AG20443 (cell line): ENCODE results near the gene LHFPL2.

ENCODE experiments used
- DNase-seq: peaks from one replicate; pipeline ENCODE4 v3.0.0; 2012; ENCODE audit warnings: low spot score, mixed read lengths

Gene LHFPL2

DNA sequence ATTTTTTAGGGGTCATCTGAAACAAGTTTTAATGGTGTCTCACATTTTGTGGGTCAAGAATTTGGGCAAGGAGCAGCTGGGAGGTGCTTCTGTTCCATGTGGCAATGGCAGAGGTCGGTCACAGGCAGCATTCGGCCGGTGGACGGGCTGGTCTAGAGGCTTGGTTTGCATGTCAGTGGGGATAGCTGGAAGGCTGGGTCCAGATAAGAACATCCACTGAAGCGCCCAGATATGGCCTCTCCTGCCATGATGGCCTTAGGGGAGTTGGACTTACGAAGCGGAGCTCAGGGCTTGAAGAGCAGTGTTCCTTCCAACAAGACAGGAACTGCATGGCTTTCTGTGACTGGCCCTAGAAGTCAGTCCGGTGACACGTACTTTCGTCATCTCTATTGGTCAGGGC, 30.3 kb downstream of the LHFPL2 start:
- no peak for DNase-seq

DNA sequence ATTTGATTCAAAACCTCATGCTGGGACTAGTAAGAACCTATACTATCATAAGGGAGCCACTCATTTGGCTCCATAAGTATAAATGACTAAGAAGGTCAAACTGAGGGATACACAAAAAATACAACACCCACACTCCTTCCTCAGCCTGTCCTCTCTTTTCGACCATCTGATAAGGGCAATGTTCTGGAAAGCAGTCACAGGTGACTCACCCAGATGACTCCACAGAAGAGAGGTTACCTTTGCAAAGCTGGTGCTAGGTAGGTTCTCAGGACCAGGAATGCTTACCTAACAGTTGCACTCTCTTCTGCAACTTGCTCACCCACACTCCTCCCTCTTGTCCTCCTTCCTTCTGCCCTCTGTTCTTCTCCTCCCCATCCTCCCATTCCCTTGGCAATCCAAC, 32.9 kb downstream of the LHFPL2 start:
- DNase-seq = no peak

DNA sequence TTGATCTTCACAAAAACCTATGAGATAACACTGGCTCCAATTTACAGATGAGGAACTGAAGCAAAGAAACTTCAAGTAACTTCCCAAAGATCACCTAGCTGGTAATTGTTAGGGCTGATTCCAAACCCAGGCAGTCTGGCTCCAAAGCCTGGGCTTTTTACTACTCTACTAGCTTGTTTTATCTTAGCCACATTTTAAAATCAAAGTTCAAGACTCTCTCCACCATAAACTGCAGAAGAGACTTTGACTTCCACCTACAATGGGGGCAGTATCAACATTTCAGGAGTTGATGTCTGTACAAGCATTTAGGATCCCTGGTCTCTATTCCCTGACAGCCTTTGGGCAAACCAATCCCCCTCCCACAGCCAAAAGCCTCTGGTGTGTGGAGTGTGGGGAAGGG, 33.8 kb downstream of the LHFPL2 start:
- DNase-seq = no peak

DNA sequence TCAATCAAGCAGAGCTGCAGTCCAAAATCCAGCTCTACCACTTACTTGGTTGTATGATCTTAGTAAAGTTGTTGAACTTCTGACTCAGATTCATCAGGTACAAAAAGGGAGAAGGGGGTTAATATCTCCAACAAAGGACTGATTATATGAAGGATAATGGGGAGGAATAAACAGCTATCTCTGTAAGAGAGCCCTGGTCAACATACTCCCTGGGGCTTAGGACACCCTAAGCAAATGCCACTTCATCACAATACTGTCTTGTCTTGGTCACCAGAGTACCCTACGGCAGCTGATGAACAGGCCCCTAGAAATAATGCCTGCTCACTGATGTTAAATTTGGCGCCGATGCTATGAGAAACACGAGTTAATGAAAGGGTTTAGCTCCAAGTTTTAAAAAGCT, 34.8 kb downstream of the LHFPL2 start:
- no peak for DNase-seq

DNA sequence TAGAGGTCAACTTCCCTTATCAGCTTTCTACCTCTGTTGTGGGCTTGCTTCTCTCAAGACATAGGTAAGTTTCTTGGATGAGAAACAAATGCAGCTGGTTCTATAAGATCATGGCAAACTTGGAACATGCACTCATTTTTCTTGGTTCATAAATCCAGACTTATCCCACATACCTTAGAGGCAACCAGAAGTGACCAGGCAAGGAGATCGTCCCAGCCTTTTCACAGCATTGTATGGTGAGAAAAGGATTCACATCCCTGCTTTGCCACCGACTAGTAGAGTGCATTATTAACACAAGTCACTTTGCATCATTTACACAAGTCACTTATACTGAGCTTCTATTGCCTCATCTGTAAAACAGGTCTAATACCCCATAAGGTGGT, 35.4 kb downstream of the LHFPL2 start:
- no peak for DNase-seq

DNA sequence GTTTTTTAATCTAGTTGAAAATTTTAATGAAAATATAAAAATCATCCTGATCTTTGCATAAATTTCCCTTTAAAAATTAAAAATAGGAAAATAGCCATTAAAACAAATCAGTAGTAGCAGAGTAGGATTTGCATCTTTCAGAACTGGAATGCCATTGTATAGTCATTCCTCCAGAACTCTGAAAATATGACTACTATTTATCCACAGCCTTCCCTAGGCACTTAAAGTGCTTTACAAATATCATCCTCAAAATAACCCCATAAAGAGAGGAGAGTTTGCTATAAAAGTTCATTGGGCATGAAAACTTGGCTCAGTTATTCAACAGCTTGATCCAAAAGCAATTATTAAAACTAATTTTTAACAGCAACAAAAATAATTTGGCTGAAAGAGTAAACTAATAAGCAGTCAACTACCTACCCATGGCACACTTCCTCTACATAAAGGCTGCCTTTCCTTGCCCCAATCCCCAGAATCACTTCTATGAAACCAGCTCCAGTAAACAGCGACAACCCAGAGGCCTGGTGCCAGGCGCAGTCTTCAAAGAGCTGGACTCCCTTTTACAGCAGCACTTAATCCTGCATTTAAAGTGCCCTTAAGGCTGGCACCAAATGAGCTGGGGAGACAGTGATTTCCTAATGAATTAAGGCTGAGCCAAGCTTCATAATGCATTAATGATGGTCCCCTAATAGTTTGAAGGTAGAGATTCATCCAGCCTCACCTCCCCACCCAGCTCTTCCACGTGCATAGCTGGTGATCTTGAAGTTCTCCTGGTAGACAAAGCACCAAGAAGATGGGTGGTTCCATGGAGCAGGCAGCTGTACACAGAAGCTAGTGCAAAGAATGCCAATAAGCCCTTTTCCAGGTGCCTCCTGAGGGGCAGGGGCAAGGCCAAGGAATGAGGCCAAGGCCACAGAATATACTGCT, 36.1 kb downstream of the LHFPL2 start:
- DNase-seq = no peak

DNA sequence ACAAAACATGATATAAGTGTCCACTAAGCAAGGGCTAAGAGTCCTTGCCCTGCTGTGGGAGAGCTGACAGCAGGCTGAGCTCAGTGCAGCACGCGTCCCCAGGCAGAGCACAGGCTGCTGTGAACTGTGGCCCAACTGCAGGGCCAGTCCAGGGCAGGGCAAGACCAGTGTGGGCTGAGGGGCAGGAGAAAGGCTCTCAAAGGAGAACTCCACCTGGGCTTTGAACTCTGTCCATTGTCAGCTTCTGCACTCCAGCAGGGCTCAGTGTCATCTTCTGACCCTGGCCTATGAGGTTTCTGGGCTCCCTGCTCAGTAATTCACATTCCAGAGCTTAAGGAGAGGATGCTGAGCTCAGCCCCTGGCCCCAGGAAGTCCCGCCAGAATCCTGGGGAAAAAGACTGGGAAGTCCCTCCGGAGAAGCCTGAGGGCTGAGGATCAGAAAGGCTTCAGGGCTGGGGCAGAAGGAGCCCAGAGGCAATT, 37.4 kb downstream of the LHFPL2 start:
- no peak for DNase-seq

DNA sequence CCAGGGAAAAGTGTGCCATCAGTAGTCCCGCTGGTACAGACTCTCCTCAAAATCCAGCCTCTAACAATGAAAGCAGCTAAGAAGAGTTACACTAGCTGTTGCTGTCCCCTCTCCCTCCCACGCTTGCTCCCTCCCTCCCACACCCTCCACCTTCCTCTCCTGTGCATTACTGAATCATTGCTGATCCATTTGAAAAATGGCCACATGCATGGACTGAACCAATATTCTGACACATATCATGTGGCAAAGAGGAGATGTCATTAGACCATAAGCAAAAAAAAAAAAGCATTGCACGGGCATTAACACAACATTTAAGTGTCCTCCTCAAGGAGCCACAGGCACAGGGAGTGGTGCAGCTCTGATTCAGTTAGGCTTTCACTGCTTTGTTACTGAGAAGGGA, 37.9 kb downstream of the LHFPL2 start:
- DNase-seq = no peak

DNA sequence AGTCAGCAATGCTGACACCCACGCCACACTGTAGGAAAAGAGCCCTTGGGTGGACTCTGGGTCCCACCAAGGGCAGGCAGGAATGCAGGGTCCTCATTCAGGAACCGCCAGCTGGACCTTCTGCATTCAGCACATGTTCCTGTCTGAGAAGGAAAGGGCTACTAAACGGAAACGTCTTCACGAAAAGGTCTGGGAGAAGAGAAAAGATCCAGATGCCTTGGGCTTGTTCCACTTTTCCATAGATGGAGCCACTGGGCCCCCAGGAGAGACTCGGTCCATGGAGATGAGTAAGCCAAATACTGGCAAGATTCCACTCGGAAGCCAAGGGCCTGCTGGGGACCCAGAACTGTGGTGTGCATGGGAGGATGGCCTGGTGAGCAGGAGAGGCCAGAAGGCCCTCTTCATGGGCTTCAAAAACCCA, 38.4 kb downstream of the LHFPL2 start:
- DNase-seq = peak; percentile 75

DNA sequence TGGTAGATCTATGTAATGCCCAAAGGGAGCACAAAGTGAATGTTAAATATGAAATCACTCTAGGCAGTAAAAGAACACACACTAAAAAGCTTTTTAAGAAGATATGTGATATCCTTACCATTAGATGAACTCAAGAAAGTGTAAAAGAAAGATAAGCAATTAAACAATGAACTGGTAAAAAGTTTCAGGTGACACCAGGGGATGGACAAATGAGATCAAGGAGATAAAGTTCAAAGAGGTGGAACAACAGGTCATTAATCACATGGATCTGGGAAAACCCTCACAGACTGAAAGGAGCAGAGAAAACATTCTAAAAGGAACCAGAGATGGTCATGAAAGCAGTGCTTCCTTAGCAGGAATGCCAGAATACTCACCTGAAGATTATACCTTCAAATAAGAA, 40.7 kb downstream of the LHFPL2 start:
- DNase-seq = no peak

DNA sequence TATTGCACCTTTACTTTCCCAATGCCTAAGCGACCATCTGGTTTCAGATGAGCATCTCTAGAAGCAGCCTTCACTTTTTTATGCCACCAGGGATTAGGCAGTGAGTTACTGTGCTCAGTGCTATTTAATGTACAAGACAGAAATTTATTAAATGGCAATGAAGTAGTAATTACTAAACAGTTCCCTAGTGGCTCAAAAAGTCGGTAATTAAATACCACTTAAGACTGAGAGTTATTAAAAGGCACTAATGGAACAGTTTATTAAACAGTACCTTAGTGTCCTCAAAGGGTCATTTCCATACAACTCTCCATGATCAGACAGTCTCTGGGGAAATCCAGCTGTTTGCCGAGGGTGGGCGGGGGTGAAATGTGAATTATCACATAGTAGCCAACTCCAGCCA, 42.3 kb downstream of the LHFPL2 start:
- no peak for DNase-seq

DNA sequence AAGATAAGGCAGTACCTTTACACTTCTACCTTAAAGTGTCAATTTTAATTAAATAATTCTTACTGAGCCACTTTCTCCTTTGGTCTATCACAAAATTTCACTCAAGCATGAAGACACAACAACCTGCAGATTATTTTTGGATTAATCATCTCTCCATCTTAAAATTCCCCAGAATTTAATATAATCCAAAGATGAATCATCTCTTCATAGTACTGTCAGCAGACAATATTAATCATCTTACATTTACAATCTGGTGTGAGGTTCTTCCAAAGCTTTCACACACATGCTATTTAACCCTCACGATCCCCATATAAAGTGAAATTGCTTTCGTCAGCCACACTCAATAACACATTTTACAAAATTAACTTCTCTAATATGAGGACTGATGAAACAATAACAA, 43.0 kb downstream of the LHFPL2 start:
- DNase-seq = no peak

DNA sequence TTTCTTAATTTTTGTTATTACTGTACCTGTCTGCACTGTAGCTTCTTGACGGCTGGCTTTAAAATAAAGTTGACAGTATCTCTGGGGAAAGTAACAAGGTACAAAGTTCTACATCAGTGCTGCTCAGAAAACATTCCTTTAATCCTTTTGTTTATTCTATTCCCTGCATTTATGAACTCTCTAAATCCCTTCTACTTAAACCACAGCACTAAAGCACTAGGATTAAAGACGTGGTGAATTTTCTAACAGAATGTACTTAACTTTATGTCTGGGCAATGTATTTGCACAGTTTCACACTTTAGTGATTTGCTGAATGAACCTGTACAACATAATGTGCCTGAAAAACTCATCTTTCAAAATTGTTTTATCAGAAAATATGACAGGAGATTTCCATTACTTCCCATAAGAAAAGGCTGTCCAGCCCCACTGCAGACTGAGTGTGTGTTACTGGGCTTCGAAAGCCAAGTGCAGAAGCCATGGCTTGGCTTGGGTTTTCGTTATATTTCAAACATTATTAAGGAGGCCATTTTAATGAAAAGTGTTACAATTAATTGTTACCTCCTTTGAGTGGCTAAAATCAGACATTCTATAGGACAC, 43.8 kb downstream of the LHFPL2 start:
- DNase-seq = no peak

DNA sequence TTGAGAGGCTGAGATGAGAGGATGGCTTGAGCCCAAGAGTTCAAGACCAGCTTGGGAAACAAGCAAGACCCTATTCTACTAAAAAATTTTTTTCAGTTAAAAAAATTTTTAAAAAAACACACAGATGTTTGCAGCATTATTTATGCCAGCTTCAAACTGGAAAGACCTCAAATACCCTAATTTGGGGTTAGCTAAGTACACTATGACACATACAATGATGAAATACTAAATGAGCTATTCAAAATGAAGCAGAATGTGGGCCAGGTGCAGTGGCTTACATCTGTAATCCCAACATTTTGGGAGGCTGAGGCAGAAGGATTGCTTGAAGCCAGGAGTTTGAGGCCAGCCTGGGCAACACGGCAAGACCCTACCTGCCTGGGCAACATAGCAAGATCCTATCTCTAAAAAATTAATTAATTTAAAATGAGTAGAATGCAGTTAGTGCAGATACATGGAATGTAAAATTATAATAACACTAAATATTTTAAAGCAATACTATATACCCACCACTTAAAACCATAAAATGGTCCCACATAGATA, 44.9 kb downstream of the LHFPL2 start:
- DNase-seq = no peak

DNA sequence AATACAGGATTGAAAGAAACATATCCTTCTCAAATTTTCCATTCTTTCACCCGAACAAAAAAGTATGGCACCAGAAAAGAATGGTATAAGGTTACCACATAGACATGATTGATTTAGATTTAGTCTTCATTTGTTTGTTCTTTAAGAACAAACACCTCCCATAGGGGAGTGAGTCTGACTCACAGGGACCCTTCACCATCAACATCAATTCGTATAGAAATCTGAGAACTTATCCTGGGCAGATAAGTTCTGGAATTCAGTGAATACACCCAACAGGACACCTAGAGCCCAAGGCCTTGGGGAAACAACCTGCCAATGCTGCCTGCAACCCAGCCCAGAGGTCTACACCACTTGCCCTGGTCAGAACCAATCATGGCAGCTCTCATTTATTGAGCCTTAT, 46.2 kb downstream of the LHFPL2 start:
- no peak for DNase-seq

DNA sequence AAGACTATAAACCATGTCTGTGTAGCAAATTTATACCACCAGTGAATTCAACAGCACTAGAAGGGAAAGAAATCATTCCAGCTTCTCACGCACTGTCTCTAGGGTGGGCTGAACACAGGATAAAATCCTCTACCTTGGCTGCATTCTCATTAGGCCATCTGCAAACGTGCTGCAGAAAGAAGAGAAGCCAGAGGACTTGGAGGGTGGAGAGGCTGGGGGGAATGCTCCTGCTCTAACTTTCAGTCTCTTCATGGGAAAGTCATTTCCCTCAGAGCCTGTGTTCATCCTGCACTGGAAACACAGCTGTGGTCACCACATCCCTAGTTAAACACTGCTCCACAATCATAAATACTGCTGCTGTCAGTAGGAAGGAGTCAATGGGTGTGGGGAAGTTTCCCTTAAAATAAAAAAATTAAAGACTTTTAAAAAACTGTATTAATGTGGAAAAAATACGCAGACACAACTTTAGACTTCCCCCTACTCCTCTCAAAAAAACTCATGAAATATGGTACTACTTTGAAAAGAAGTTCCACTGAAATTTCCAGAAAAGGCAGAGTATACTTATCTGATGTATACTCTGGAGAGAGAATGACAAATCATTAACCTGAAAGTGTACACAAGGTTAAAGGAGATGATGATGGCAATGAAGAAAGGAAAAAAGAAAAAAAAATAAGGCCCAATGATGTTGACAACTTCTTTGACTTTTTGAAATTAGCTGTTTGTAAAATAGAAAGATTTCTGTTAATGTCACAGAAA, 46.8 kb downstream of the LHFPL2 start:
- no peak for DNase-seq

DNA sequence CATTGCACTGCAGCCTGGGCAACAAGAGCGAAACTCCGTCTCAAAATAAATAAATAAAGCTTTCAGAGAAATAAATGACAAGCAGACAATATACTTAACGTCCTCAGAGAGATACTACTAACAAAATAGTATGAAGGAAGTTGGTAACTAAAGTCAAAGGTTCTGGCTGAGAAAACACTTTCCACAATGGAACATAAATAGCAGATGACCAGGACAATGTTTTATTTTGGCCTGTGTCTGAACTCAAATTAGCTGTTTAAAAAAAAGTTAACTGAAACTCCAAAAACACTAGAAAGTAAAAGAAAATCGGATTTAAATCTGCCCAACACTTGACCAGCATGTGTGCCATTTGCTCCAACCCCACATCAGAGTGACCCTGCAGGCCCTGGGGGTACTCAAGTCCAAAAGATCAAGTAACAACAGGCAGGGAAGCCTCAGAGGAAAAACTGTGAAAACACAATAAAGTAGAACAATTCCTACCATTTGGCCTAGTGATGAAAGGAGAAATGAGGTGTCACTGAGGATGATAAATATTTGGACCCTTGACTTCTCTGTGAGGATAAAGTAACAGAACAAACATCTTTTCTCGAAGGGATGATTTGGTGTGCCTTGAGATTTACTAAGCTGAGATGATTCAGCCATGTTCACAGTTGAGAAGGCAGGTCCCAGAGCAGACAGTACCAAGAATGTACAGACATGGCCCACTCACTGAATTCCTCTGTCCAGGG, 47.7 kb downstream of the LHFPL2 start:
- DNase-seq = peak; percentile 47

DNA sequence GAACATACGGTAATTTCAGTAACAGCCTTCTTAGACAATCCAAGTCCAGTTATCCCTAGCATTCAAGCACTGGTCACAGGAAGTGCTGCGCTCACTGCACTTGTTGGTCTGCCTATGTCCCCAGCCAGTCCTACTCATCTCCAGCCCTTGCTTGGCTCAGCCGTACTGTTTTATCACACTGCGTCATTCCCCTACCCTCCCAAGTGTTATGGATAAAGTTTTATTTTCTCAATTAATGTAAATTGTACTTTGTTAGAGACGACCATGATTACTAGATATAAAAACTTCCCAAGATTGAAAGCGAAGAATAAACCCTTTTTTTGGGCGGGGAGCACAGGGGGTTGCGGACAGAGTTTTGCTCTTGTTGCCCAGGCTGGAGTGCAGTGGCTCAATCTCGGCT, 49.6 kb downstream of the LHFPL2 start:
- no peak for DNase-seq

DNA sequence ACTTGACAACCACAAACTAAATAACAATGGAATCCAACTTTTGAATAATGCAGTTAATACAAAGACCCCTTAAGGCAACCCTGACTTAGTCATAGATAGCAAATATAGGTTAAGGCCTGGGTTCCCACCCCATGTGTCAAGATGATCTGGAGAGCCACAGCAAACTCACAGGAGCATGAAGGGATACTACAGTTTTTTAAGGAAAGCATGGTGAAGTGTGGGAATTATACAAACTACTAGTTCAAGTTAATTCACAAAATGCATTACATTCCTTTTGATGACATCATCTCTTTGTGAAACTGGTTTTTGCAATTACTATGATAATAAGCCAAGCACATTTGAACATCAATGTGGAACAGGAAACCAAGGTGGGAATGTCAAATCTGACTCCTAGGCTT, 50.6 kb downstream of the LHFPL2 start:
- no peak for DNase-seq

DNA sequence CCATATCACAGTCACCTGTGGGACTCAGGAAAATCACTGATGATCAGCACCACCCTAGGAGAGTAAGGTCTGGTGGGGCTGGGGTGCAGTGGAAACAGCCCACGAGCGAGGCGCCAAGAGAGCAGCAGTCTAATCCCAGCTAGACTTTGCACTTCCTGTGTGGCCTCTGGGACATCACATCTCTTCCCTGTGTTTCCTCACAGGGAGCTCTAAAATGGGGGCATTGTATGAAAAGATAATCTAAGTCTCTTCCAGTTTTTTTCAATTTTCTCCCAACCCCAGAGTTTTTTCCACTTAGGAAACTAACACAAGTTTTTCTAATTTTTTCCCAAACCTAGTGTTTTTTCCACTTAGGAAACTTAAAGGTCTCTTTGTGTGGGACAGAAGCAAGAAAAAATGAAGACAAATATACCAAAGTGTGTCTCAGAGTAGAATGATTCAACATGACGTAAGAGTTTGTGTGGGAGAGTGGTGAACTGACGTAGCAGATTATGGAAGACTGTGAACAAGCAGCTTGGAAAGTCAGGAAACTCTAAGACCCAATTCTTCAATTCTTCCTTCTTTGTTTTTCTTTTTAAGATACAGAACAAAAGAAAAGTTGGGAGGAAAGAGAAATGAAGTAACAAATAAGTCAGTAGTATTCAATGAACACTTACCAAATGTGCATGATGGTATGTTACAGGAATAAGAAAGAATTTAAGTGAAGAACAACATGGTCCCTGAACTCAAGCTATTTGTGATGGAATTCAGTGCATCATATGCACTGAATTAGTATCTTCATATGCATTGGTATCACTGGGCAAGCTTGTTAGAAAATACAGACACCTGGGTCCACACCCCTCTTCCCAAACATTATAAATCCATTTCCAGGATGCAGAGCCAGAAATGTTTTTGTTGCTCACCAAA, 51.3 kb downstream of the LHFPL2 start:
- no peak for DNase-seq

DNA sequence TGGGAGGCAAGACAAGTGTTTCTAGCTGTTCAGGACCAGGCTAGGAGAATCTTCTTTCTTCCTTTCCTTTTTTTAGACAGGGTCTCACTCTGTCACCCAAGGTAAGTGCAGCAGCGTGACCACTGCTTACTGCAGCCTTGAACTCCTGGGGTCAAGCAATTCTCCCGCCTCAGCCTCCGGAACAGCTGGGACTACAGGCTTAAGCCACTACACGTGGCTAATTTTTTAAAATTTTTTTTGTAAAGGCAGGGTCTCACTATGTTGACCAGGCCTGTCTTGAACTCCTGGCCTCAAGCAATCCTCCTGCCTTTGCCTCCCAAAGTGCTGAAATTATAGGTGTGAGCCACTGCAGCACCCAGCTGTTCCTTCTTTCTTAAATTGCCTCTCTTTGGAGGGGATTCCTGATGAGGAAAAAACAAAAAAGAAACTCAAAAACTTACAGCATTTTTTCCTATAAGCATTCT, 53.1 kb downstream of the LHFPL2 start:
- no peak for DNase-seq
